ENCODE measurements around the gene INAFM1.

The INAFM1 gene

GRCh38 chr19:47232422-47233211 lies 42.1 kb upstream of the INAFM1 start (continued):
- TF ChIP-seq, protein P1, sequence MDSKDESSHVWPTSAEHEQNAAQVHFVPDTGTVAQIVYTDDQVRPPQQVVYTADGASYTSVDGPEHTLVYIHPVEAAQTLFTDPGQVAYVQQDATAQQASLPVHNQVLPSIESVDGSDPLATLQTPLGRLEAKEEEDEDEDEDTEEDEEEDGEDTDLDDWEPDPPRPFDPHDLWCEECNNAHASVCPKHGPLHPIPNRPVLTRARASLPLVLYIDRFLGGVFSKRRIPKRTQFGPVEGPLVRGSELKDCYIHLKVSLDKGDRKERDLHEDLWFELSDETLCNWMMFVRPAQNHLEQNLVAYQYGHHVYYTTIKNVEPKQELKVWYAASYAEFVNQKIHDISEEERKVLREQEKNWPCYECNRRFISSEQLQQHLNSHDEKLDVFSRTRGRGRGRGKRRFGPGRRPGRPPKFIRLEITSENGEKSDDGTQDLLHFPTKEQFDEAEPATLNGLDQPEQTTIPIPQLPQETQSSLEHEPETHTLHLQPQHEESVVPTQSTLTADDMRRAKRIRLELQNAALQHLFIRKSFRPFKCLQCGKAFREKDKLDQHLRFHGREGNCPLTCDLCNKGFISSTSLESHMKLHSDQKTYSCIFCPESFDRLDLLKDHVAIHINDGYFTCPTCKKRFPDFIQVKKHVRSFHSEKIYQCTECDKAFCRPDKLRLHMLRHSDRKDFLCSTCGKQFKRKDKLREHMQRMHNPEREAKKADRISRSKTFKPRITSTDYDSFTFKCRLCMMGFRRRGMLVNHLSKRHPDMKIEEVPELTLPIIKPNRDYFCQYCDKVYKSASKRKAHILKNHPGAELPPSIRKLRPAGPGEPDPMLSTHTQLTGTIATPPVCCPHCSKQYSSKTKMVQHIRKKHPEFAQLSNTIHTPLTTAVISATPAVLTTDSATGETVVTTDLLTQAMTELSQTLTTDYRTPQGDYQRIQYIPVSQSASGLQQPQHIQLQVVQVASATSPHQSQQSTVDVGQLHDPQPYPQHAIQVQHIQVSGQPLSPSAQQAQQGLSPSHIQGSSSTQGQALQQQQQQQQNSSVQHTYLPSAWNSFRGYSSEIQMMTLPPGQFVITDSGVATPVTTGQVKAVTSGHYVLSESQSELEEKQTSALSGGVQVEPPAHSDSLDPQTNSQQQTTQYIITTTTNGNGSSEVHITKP (tag by site-specific recombination; IDR thresholded peaks at IDR 0.05): peak; percentile 86
- TF ChIP-seq ZBTB10 (tag by site-specific recombination; IDR thresholded peaks at IDR 0.05) (peak; percentile 51; the same call in 1 of the 2 replicates), ZEB2 (tag by site-specific recombination; IDR thresholded peaks at IDR 0.05) (peak; percentile 37; the same call in 1 of the 2 replicates), ZNF843 (tag by site-specific recombination; IDR thresholded peaks at IDR 0.05) (0 out of 2 replicates have a peak, but pooled peaks have one; percentile 35), ZNF324 (tag by site-specific recombination; IDR thresholded peaks at IDR 0.05) (no peak), ZBTB17 (tag by site-specific recombination; IDR thresholded peaks at IDR 0.05) (peak; percentile 84), SP2 (tag by site-specific recombination; IDR thresholded peaks at IDR 0.05) (peak; percentile 34), ZNF629 (tag by site-specific recombination; IDR thresholded peaks at IDR 0.05) (peak; percentile 91)
- TF ChIP-seq, protein P2, sequence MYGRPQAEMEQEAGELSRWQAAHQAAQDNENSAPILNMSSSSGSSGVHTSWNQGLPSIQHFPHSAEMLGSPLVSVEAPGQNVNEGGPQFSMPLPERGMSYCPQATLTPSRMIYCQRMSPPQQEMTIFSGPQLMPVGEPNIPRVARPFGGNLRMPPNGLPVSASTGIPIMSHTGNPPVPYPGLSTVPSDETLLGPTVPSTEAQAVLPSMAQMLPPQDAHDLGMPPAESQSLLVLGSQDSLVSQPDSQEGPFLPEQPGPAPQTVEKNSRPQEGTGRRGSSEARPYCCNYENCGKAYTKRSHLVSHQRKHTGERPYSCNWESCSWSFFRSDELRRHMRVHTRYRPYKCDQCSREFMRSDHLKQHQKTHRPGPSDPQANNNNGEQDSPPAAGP (tag by site-specific recombination; IDR thresholded peaks at IDR 0.05): no peak
- TF ChIP-seq, protein P3, sequence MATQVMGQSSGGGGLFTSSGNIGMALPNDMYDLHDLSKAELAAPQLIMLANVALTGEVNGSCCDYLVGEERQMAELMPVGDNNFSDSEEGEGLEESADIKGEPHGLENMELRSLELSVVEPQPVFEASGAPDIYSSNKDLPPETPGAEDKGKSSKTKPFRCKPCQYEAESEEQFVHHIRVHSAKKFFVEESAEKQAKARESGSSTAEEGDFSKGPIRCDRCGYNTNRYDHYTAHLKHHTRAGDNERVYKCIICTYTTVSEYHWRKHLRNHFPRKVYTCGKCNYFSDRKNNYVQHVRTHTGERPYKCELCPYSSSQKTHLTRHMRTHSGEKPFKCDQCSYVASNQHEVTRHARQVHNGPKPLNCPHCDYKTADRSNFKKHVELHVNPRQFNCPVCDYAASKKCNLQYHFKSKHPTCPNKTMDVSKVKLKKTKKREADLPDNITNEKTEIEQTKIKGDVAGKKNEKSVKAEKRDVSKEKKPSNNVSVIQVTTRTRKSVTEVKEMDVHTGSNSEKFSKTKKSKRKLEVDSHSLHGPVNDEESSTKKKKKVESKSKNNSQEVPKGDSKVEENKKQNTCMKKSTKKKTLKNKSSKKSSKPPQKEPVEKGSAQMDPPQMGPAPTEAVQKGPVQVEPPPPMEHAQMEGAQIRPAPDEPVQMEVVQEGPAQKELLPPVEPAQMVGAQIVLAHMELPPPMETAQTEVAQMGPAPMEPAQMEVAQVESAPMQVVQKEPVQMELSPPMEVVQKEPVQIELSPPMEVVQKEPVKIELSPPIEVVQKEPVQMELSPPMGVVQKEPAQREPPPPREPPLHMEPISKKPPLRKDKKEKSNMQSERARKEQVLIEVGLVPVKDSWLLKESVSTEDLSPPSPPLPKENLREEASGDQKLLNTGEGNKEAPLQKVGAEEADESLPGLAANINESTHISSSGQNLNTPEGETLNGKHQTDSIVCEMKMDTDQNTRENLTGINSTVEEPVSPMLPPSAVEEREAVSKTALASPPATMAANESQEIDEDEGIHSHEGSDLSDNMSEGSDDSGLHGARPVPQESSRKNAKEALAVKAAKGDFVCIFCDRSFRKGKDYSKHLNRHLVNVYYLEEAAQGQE (tag by site-specific recombination; IDR thresholded peaks at IDR 0.05): 0 out of 2 replicates have a peak, but pooled peaks have one; percentile 3
- TF ChIP-seq, protein P4, sequence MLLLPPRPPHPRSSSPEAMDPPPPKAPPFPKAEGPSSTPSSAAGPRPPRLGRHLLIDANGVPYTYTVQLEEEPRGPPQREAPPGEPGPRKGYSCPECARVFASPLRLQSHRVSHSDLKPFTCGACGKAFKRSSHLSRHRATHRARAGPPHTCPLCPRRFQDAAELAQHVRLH (tag by site-specific recombination; IDR thresholded peaks at IDR 0.05): 0 out of 2 replicates have a peak, but pooled peaks have one; percentile 14

GRCh38 chr19:47236072-47236675 lies 38.5 kb upstream of the INAFM1 start:
- H3K4me3 ChIP-seq (ENCODE audit: low read depth, low read length): no peak overlapping the region
- TF ChIP-seq ZNF121 (tag by site-specific recombination; IDR thresholded peaks at IDR 0.05): peak; percentile 62; the same call in 1 of the 2 replicates
- TF ChIP-seq ZNF433 (tag by site-specific recombination; IDR thresholded peaks at IDR 0.05; ENCODE audit: low read depth): no peak
- no peak overlapping the region for H3K27ac ChIP-seq (ENCODE audit: extremely low read depth, low read depth, low read length)
- peaks cover 3% of the 10 kb centered on the region; the same call in 1 of the 2 replicates for H3K4me1 ChIP-seq (ENCODE audit: control insufficient read depth, insufficient read depth, low read length)
- ChIA-PET POLR2A (interaction anchor here (1.9 kb wide), 1 partner anchor 11 kb away, joined by 6 read pairs; no protein-coding TSS in a partner anchor), CTCF (interaction anchor here (0.8 kb wide), 1 partner anchor 11 kb away, joined by 3 read pairs; no protein-coding TSS in a partner anchor)
- no peaks in the 10 kb centered on the region for H3K36me3 ChIP-seq (ENCODE audit: control insufficient read depth in 2 of 2, insufficient read depth in 1 of 2, low read length in 2 of 2)
- no peaks in the 10 kb centered on the region for H3K9me3 ChIP-seq (ENCODE audit: control insufficient read depth, insufficient read depth, low read depth, low read length)
